Left ventricle myocardium inferior (tissue), 1 donor: ENCODE measurements around the gene ZDHHC5. TPM values are rescaled to one million over a fixed set of nuclear protein-coding genes. Genes with fewer than 3 reads are reported as not detected.

Experiments
- DNase-seq: peaks from one replicate; pipeline ENCODE4 v3.0.0-alpha.2; 2020
- H3K27ac ChIP-seq: fragments of 200-600 bp; replicated peaks from 2 replicates; pipeline ENCODE4 v1.8.0; 2021
- H3K27me3 ChIP-seq: fragments of 200-600 bp; 2 replicates; pipeline ENCODE4 v1.8.0; 2021; ENCODE audit warnings: low read depth
- H3K36me3 ChIP-seq: fragments of 200-600 bp; 2 replicates; pipeline ENCODE4 v1.8.0; 2021
- H3K4me1 ChIP-seq: fragments of 200-600 bp; 2 replicates; pipeline ENCODE4 v1.8.0; 2021
- H3K4me3 ChIP-seq: fragments of 200-600 bp; 2 replicates; pipeline ENCODE4 v1.8.0; 2021; ENCODE audit warnings: mild to moderate bottlenecking, moderate library complexity
- H3K9me3 ChIP-seq: fragments of 200-600 bp; replicated peaks from 2 replicates; pipeline ENCODE4 v1.8.0; 2021
- intact Hi-C: fragments of 100-400 bp; cut with micrococcal nuclease; formaldehyde crosslinking; loops from one replicate; pipeline ENCODE4 v1.11.0; 2022
- total RNA-seq: library from RNA; stranded (reverse); fragmentation: NEBNext Ultra II Directional; extraction: Animal tissue kit (Norgen Biotek cat#: 25700); gene quantifications from one replicate; pipeline ENCODE4 v1.2.1, GENCODE V29; 2021
- TF ChIP-seq, protein P1 (sequence below): fragments of 200-600 bp; IDR thresholded peaks from 2 replicates; pipeline ENCODE4 v1.8.0; 2021; ENCODE audit warnings: antibody characterized with exemption, mild to moderate bottlenecking, borderline replicate concordance
- donor health status: DM: no; HTN: yes; CAD: no; lungs with severe emphysema.

ZDHHC5 gene
- total RNA-seq, 1 donor from 2014 or later: 45.8 TPM

DNA sequence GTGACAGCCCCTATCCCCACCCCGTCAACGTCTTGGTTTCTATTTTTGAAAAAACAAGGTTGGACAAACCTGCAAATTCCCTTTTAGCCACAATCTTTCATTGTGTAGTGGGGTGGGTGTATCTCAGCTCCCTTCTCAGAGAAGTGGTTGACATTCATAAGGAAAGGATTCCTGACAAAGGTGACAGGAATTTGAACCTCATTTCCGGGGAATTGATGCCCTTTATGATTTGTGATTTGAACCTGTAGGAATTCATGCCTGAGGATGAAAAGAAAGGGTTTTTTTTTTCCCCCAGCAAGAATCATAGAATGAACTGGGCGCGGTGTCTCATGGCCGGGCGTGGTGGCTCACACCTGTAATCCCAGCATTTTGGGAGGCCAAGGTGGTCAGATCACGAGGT, 32.7 kb upstream of the ZDHHC5 start:
- DNase-seq: no peak
- Histone ChIP-seq H3K27me3 (peaks cover 11% of the 10 kb centered on the region), H3K4me1 (peaks cover 27% of the 10 kb centered on the region), H3K9me3 (no peaks in the 10 kb centered on the region), H3K36me3 (no peaks in the 10 kb centered on the region), H3K4me3 (no peak overlapping the region), H3K27ac (no peak overlapping the region)
- TF ChIP-seq, protein P1, sequence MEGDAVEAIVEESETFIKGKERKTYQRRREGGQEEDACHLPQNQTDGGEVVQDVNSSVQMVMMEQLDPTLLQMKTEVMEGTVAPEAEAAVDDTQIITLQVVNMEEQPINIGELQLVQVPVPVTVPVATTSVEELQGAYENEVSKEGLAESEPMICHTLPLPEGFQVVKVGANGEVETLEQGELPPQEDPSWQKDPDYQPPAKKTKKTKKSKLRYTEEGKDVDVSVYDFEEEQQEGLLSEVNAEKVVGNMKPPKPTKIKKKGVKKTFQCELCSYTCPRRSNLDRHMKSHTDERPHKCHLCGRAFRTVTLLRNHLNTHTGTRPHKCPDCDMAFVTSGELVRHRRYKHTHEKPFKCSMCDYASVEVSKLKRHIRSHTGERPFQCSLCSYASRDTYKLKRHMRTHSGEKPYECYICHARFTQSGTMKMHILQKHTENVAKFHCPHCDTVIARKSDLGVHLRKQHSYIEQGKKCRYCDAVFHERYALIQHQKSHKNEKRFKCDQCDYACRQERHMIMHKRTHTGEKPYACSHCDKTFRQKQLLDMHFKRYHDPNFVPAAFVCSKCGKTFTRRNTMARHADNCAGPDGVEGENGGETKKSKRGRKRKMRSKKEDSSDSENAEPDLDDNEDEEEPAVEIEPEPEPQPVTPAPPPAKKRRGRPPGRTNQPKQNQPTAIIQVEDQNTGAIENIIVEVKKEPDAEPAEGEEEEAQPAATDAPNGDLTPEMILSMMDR: no peak
- intact Hi-C loops: no loop called here

DNA sequence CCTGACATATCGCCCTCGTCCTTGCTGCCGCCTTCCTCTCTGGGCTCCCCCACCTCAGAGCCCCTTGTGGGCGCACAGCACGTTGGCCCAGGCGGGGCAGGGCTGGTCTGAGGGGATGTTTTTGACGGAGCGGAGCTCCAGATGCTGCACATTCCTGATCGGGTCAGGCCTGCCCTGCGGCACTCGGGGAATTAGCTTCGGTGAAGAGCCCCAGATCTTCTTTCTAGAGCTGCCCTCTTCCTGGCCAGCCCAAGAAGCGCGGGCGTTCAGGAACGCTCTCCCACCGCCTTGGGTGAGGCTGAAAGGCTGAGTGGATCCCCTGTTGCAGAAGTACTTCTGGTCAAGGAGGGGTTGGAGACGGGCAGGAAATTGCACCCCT, 30.3 kb upstream of the ZDHHC5 start:
- H3K9me3 ChIP-seq: no peaks in the 10 kb centered on the region
- TF ChIP-seq, protein P1: no peak
- H3K27ac ChIP-seq: peak overlapping the region; percentile 83
- H3K36me3 ChIP-seq: no peaks in the 10 kb centered on the region
- intact Hi-C loops: no loop called here
- no peak for DNase-seq
- H3K4me3 ChIP-seq: peak overlapping the region; percentile 93
- peaks cover 40% of the 10 kb centered on the region for H3K4me1 ChIP-seq
- peaks cover 11% of the 10 kb centered on the region for H3K27me3 ChIP-seq

DNA sequence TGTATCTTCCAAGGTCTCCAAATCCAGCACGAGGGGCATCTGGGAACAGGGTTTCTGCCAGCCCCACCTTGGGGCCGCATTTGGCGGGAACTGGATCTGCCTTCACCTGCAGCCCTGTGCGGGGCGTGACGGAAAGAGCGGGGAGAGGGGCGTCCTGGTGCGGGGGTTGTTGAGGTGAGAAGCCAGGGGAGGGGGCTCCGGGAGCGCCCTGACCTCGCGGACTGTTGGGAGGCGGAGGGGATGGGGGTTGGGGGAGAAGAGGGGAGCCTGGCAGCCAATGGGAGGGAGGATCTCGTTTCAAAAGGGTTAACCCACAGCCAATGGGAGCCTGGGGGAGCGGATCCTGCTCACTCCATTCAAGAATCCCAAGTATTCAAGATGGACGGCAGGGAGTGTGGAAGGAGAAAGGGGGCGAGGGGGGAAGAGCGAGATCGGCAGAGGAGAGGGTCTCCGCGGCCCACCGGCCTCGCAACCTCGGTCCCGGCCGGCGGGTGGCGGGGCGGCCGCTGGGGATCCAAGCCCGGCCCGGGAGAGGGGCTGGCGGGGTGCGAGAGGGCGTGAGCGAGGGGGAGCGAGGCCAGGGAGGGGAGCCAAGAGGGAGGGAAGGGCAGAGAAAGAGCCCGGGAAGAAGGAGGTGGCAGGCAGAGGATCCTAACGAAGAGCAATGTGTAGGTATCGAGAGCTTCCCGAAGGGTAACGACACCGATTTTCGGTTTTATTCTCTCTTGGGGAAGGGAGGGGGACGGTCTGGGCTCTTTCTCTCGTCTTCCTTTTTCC, 29.7 kb upstream of the ZDHHC5 start:
- H3K4me1 ChIP-seq: peaks cover 40% of the 10 kb centered on the region
- peak overlapping the region; percentile 93 for H3K4me3 ChIP-seq
- peaks cover 8% of the 10 kb centered on the region for H3K27me3 ChIP-seq
- peak; percentile 63 for DNase-seq
- intact Hi-C loops: no loop called here
- no peaks in the 10 kb centered on the region for H3K36me3 ChIP-seq
- peak overlapping the region; percentile 83 for H3K27ac ChIP-seq
- TF ChIP-seq, protein P1: no peak
- no peaks in the 10 kb centered on the region for H3K9me3 ChIP-seq

DNA sequence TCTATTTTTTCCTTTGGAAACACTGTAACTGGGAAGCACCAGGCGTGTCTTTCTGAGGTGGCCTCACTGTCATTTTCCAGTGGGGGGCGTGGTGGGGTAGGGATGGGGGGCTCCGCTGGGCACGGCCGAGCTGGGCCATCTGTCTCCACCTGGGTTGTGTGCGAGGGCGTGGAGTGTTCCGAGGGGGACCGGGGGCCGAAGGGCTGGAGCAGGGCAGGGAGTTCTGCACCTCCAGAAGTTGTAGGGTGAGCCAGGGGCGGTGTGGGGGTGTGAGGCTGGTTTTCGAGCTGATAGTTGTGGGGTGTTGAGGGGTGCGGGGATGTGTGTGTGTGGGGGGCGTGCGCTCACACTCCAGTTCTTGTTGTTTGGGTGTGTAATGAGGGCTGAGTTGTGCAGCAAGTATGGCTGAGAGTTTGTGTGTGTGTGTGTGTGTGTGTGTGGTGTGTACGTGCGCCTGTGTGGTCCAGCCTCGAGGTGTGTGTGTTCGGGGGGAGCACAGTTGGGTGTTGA, 29.0 kb upstream of the ZDHHC5 start:
- TF ChIP-seq, protein P1: no peak
- no peak for DNase-seq
- H3K27ac ChIP-seq: peak overlapping the region; percentile 83
- H3K9me3 ChIP-seq: no peaks in the 10 kb centered on the region
- H3K27me3 ChIP-seq: peaks cover 3% of the 10 kb centered on the region
- intact Hi-C loops: no loop called here
- H3K4me3 ChIP-seq: peak overlapping the region; percentile 93
- H3K4me1 ChIP-seq: peaks cover 42% of the 10 kb centered on the region
- H3K36me3 ChIP-seq: no peaks in the 10 kb centered on the region

DNA sequence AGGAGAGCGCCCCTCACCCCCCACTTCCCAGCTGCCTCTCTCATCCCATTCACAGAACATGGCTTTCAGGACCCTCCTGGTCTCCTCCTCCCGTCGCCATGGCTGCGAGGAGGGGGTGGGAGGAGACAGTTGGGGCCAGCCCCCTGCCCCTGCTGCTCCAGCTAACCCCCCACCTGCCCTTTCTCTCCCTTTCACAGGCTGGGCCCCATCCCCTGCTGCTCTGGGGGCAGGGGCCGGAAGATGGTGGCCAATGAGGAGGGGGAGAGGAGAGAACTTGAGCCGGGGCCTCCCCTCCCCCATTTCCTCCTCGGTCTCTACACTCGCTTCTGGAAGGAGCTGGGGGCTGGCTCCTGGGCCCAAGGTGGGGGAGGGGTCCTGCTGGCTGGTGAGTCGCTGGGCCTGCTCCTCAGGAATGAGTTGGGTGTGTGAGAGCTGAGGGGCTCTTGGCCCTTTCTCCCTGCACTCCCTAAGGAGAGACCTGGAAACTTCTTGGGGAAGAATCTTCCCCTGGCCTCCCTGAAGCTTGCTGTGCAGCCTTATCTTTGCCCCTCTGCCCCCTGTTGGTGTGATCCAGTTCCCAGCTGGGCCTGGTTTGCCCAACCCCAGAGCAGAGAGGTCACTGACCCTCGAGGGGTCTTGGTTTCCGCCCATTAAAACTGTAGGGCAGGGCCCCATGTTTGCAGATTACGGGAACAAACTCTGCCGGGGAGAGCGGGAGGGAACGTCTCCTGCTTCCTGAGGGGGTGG, 28.4 kb upstream of the ZDHHC5 start:
- TF ChIP-seq, protein P1: no peak
- Histone ChIP-seq H3K27ac (peak overlapping the region; percentile 44), H3K4me1 (peaks cover 49% of the 10 kb centered on the region), H3K36me3 (no peaks in the 10 kb centered on the region), H3K9me3 (no peaks in the 10 kb centered on the region), H3K4me3 (peak overlapping the region; percentile 93), H3K27me3 (no peaks in the 10 kb centered on the region)
- DNase-seq: no peak
- intact Hi-C loops: loop anchor here (5.0 kb wide), 1 partner anchor 72 kb away; the partner anchor contains the start of gene UBE2L6
